ENCODE data around the gene ACOT7.
"Not testable (repeated sequence)": the region's sequence is repeated elsewhere in the genome, so short reads cannot be mapped to it uniquely, and the experiment has no call there.

ACOT7 gene

DNA sequence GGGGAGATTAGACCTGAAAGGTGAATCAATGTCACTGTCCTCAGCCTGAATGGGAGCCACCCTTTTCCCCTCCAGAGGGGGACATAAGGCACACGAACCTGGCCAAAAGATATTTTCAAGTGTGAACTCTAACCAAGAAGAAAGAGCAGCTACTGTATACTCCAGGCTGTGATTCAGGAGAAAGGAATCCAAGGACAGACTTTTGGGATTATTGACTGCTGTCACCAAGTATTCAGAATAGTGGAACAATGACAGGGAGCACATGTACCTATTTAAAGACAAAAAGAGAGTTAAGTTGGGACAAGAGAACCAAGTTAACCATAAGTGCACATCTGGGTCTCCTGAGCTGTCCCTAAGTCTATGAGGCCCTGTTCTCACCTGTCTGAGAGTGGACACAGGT is 160.2 kb downstream of the ACOT7 start:
- DNase-seq (ENCODE audit: low spot score): no peak

DNA sequence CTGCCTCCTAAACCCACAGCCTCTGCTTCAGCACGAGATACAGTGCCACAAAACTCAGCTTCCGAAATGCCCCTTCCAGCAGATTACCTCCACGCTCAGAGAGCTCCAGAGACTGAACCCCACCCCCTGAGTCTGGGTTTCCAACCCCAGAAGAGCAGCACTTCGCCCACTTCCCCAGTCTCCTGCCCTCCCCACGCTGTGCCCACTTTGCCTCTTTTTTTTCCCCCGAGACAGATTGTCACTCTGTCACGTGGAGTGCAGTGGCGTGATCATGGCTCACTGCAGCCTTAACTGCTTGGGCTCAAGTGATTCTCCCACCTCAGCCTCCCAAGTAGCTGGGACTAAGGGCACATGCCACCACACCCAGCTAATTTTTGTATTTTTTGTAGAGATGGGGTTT is 167.9 kb downstream of the ACOT7 start:
- no peak for DNase-seq (ENCODE audit: low spot score)

DNA sequence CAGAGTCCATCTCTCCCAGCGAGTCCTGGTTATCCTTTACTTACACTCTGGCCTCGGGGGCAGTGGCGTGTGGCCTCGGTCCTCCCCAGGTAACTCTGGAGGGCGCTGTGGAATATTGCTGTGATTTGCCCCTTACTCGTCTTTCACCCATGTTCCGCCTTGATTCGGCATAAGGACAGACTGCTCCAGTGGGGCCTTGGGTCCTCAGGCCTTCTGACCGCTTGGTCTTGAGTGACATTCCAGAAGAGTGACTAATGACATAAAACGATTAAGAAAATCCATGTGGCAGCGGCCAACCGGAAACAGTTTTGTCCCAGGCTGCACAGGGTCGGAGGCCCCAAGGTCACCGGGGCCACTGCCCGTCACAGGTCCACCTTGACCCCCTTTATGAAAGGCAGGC is 168.8 kb downstream of the ACOT7 start:
- no peak for DNase-seq (ENCODE audit: low spot score)

DNA sequence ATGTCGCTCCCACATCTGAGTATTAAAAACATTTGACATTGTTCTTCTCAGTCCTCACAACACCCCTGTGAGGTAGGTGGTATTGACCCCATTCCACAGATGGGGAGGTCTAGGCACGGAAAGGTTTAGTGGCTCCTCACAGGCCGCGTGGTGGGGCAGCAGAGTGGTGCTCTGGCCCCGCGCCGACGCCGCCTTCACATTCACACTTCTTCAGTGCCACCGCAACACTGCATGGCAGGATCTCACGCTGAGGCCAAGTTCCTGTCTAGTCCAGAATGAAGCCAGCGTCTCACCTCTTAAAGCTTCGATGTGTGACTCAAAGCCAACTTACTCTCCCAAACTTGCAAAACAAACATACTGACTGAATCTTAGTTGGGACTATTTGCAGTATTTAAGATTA is 169.9 kb downstream of the ACOT7 start:
- DNase-seq (ENCODE audit: low spot score): no peak

DNA sequence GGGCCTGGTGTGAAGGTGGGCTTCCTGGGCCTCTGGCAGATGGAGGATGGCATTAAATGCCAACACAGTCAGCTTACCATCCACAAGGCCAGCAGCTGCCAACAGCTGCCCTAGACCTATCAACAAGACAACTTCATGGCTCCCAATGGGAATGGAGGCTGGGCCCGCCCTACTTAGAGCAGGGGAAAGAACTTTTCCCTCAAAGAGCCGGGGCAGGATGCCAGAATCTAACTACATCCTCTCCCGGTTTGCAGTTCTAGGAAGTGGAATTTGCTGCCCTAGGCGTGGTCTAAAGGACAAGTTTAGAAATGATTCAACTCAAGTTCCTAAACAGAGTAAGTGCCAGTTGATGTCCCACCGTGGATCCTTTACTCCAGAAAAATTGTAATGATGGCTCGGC is 170.9 kb downstream of the ACOT7 start:
- DNase-seq (ENCODE audit: low spot score): no peak

DNA sequence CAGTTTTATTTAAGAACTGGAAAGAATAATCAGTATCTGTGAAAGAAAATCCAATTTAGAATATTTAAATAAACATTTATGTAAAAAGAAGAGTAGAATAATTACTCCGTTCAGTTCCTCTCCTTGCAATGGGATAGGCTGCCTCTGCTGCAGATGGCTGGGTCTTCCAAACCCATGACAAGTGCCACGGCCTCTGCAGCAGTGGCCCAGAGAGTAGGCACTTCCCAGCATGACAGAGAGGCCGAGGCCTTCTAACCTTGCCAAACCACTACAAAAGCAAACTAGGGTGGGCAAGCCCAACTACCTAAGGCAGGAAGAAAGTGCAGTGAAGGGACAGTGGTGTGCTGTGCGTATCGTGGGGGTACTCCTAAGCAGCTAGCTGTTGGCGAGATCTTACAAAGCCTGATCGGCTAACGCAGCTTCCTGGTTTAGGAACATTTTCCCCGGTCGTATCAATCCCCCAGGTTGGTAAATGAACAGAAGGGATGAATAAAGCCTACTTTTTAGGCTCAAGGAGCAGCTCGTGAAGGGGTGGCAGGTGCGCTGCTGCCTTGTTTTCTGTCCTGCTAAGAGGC is 172.3 kb downstream of the ACOT7 start:
- DNase-seq (ENCODE audit: low spot score): no peak

DNA sequence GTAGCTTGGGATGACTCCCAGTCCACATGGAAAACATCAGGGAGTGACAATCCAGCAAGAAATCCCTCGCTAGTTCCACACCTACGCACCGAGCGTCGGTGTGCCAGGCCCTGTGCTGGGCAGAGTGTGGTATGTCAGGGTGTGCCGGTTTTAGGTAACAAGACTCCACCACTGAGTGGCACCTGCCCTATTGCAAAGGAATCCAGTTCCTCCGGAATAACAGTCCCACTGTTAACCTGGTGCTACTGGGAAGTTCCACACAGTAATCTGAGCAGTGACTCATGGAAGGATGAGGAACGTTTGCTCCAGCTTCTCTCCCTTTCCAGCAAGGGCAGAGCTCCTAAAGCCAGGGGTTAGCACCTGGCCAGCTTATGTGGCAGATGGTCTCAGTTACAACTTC is 173.3 kb downstream of the ACOT7 start:
- DNase-seq (ENCODE audit: low spot score): no peak

DNA sequence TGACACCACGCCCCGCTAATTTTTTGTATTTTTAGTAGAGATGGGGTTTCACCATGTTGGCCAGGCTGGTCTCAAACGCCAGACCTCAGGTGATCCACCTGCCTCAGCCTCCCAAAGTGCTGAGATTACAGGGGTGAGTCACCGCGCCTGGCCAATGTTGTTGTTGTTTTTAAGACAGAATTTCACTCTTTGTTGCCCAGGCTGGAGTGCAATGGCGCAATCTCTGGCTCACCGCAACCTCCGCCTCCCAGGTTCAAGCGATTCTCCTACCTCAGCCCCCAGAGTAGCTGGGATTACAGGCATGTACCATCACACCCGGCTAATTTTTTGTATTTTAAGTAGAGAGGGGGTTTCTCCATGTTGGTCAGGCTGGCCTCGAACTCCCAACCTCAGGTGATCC is 173.9 kb downstream of the ACOT7 start:
- DNase-seq (ENCODE audit: low spot score): not testable (repeated sequence)

DNA sequence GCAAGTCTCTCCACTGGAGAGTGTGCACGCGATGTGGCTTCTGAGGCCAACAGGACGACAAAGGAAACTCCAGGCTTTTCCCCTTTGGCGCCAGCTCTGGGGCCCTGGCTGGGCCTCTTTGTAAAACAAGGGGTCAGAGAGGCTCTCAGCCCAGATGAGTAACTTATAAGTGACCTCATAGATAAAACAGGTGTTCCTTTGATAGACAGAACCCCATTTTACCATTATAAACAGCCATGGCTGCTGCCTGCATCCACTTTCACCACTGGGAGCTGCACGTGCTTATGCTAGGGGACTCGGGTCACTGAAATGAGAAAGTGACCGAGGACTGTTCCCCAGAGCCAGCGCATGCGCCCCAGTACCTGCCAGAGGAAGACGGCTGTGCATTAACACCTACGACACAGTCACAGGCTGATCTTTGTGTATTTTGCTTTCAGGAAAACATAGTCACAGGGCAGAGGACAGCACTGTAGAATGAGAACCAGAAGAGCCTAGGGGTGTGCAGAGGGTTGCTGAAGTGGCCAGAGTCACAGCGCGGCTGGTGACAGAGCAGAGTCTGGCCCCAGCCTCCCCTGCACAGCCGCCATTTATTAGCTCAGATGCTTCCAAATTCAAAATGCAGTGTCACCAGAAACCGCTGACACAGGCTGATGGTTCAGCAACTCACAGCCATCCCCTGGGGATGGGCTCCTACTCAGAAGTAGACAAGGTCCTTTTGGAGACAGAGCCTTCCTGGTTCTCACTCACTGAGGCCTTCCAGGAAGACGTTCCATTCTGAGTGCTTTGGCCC is 175.0 kb downstream of the ACOT7 start:
- DNase-seq (ENCODE audit: low spot score): no peak
